NCI-H1105 (cell line): ENCODE results near the gene ARHGAP9.
"Not testable (repeated sequence)": the region's sequence is repeated elsewhere in the genome, so short reads cannot be mapped to it uniquely, and the experiment has no call there.

Experiments used
- DNase-seq: peaks from one replicate; lab custom pipeline; 2025; lab: John Stamatoyannopoulos, UW

Gene ARHGAP9

DNA sequence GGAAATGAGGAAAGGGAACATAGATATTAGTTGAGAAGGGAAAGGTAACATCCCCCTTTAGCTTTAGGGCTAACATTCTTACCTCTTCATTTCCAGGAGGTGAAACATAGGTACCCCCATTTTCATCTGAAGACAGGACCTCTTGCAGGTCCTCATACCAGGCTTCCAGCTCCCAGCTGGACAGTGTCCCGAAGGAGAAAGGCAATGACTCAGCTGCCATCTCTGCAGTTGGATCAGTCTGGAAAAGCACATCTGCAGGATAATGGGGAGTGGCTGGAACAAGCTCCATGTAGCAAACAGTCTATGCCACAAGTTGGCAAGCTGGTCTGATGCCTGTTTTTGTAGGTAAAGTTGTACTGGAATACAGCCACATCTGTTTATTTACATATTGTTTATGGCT is 37.5 kb upstream of the ARHGAP9 start:
- DNase-seq = no peak

- DNase-seq = no peak
These were observed 37.0 kb upstream of the ARHGAP9 start for GRCh38 chr12:57516617-57517153.

- no peak for DNase-seq
These were observed 36.4 kb upstream of the ARHGAP9 start for GRCh38 chr12:57515934-57516541.

GRCh38 chr12:57515408-57515933 is 35.8 kb upstream of the ARHGAP9 start:
- DNase-seq = no peak

DNA sequence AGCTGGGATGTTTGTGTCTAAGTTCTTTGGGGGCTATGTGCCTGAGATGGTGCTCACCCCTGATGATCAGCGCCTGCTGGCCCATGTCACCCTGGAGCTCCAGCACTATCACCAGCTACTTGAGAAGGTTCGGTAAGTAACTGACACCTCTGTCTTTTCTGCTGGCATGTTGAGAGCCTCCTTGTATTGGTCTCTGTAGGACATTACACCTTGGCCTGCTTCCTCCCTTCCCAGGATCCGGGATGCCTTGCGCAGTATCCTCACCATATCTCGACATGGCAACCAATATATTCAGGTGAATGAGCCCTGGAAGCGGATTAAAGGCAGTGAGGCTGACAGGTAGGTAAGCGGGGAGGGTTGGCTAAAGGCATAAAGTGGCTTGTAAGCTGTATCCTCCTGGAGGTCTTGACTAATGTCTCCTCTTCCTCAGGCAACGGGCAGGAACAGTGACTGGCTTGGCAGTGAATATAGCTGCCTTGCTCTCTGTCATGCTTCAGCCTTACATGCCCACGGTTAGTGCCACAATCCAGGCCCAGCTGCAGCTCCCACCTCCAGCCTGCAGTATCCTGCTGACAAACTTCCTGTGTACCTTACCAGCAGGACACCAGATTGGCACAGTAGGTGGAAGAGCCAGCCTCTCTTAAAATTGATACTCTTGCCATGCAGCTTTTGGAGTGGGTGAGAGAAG is 35.2 kb upstream of the ARHGAP9 start:
- DNase-seq = no peak

DNA sequence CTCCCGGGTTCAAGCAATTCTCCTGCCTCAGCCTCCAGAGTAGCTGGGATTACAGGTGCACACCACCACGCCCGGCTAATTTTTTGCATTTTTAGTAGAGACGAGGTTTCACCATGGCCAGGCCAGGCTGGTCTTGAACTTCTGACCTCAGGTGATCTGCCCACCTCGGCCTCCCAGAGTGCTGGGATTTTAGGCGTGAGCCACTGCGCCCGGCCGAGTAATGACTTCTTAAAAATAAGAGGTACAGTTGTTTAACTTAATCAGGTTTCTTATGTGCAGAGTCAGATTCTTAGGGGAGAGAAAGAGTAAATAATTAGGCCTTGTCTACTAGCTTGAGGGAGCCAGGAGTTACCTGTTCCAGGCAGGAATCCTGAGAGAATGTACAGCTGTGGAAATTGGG is 34.6 kb upstream of the ARHGAP9 start:
- DNase-seq = not testable (repeated sequence)

DNA sequence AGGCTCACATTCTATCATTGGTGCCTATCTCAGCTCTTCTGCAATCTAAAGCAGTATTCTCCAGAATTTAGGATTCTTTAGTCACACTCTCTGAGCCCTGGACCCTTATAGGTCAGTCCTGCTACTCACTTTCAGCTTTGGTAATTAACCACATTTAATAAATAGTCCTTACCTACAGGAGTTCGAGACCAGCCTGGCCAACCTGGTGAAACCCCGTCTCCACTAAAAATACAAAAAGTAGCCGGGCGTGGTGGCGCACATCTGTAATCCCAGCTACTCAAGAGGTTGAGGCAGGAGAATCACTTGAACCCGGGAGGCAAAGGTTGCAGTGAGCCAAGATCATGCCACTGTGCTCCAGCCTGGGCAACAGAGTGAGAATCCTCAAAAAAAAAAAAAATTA is 34.0 kb upstream of the ARHGAP9 start:
- DNase-seq = not testable (repeated sequence)

GRCh38 chr12:57513266-57513665 is 33.6 kb upstream of the ARHGAP9 start:
- no peak for DNase-seq

- DNase-seq = no peak
These were observed 33.0 kb upstream of the ARHGAP9 start for GRCh38 chr12:57512665-57513064.

DNA sequence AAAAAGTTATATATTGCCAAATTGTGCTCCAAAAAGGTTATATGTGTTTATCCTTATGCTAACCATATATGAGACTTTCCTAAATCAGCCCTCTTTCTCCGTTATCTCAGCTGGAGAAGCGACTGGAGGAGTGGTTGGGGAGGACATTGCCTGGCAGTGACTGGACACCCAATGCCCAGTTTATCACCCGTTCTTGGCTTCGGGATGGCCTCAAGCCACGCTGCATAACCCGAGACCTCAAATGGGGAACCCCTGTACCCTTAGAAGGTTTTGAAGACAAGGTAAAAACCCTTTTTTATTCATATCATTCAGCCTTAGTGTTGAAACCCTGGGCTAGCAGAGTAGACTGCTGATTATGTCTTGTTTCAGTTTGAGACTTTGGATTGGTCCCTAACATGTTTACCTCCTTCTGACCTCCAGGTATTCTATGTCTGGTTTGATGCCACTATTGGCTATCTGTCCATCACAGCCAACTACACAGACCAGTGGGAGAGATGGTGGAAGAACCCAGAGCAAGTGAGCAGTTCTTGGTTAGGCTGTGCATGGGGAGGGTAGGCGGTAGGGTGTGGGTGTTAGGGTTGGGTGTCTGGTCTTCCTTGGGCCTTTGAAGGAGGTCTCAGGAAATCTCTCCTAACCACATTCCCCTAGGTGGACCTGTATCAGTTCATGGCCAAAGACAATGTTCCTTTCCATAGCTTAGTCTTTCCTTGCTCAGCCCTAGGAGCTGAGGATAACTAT is 32.1 kb upstream of the ARHGAP9 start:
- no peak for DNase-seq

GRCh38 chr12:57511161-57511560 is 31.5 kb upstream of the ARHGAP9 start:
- no peak for DNase-seq

- not testable (repeated sequence) for DNase-seq
These were observed 28.1 kb upstream of the ARHGAP9 start for GRCh38 chr12:57507796-57508195.

GRCh38 chr12:57506541-57506940 is 26.9 kb upstream of the ARHGAP9 start:
- DNase-seq = not testable (repeated sequence)

DNA sequence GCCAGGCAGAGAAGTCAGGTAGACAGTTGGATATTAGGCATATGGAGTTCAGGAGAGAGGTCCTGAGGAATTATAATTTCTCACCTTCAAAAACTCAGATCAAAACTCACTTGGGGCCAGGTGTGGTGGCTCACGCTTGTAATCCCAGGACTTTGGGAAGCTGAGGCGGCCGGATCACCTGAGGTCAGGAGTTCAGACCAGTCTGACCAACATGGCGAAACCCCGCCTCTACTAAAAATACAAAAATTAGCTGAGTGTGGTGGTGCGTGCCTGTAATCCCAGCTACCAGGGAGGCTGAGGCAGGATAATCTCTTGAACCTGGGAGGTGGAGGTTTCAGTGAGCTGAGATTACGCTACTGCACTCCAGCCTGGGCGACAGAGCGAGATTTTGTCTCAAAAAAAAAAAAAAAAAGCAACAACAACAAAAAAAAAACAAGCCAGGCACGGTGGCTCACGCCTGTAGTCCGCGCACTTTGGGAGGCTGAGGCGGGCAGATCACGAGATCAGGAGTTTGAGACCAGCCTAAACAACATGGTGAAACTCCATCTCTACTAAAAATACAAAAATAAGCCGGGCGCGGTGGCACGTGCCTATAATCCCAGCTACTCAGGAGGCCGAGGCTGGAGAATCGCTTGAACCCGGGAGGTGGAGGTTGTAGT is 22.8 kb upstream of the ARHGAP9 start:
- DNase-seq = not testable (repeated sequence)

DNA sequence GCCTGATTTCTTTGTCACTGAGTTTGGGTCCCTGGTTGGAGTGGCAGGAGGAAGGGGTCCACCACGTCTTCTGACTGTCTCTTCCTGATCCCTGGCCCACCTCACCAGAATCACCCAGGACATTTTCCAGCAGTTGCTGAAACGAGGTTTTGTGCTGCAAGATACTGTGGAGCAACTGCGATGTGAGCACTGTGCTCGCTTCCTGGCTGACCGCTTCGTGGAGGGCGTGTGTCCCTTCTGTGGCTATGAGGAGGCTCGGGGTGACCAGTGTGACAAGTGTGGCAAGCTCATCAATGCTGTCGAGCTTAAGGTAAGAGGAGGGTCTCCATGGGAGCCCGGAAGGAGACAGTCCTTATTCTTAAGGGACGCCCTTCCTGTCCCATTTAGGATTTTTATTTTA is 20.5 kb upstream of the ARHGAP9 start:
- no peak for DNase-seq

- no peak for DNase-seq
These were observed 18.9 kb upstream of the ARHGAP9 start for GRCh38 chr12:57498571-57498970.

GRCh38 chr12:57498132-57498502 is 18.5 kb upstream of the ARHGAP9 start:
- DNase-seq = no peak

- no peak for DNase-seq
These were observed 17.8 kb upstream of the ARHGAP9 start for GRCh38 chr12:57497223-57498131.

DNA sequence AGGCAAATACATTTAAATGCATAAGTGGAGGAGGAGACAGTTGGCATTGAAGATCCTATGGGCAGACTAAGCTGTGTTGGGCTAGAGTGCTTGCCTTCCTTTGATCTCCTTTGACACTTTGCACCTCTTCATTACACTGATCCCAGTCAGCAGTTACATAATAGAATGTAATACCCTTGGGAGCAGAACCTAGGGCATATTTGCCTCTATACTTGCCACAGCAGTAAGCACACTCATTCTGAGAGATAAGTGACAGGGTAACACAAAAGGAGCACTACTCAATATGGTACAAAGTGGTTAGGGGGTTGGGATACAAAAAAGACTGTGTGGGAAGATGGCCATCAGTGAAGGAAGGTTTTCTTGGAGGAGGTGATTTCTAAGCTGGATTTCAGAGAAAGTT is 17.2 kb upstream of the ARHGAP9 start:
- no peak for DNase-seq

DNA sequence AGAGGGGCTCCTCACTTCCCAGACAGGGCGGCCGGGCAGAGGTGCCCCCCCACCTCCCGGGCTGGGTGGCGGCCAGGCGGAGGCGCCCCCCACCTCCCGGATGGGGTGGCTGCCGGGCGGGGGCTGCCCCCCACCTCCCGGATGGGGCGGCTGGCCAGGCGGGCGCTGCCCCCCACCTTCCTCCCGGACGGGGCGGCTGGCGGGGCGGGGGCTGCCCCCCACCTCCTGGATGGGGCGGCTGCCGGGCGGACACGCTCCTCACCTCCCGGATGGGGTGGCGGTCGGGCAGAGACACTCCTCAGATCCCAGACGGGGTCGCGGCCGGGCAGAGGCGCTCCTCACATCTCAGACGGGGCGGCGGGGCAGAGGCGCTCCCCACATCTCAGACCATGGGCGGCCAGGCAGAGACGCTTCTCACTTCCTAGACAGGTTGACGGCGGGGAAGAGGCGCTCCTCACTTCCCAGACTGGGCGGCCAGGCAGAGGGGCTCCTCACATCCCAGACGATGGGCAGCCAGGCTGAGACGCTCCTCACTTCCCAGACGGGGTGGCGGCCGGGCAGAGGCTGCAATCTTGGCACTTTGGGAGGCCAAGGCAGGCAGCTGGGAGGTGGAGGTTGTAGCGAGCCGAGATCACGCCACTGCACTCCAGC is 15.5 kb upstream of the ARHGAP9 start:
- DNase-seq = not testable (repeated sequence)
